ENCODE measurements around the gene KRT78.
A peak's percentile ranks its signal among the peaks of the same experiment; 100 is the strongest.

Gene KRT78

GRCh38 chr12:52876372-52876771 is 27.6 kb upstream of the KRT78 start:
- H3K4me1 Mint-ChIP-seq: peaks cover 27 to 36% of the 10 kb centered on the region in 2 donors
- peaks cover 45 to 65% of the 10 kb centered on the region in 2 donors for H3K27me3 Mint-ChIP-seq
- no peaks in the 10 kb centered on the region for H3K36me3 Mint-ChIP-seq
- H3K9me3 Mint-ChIP-seq: no peaks in the 10 kb centered on the region
- H3K27ac Mint-ChIP-seq: no peak overlapping the region
- ATAC-seq (replicated peaks) (no peak), DNase-seq (no peak)
- H3K4me3 Mint-ChIP-seq: no peak overlapping the region

DNA sequence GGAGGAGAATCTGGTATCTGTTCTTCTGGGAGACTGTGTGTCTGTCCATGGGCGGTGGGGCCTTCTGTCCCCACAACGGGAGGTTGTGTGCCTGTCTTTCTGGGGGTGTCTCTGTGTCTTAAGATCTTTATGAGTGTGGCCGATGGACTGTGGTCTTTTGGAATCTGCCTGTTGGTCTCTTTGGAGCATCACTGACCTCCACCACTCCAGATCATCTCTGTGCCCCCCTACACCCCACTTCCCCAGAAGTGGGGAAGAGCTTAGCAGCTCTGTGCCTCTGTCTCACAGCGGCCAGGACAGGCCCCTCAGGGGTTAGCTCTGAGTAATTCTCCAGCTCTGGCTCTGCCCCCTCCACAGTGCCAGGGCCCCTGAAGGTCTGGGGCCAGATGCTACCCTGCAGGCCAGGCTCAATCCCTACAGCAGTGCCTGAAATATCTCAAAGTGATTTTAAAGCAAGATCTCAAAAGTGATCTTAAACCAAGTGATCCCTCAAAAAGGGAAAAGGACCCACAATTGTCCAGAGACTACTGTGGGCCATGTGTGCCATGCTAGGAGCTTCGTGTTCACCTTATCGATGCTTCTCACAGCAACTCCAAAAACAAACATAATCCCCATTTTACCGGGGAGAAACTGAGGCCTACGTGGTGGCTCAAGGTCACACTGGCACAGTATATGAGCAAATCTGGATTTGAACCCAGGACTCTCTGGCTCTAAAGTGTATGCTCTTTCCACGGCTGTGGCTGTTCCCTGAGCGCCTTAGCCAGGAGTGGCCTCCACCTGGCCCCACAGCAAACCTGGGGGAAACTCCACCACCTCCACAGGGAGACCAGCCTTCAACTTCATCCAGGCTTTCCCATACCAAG is 26.0 kb upstream of the KRT78 start:
- H3K36me3 Mint-ChIP-seq: no peaks in the 10 kb centered on the region
- DNase-seq: no peak
- H3K9me3 Mint-ChIP-seq: no peaks in the 10 kb centered on the region
- H3K4me1 Mint-ChIP-seq: peaks cover 28 to 42% of the 10 kb centered on the region in 2 donors
- H3K27ac Mint-ChIP-seq: peak overlapping the region; percentile 70
- H3K27me3 Mint-ChIP-seq: peaks cover 35 to 63% of the 10 kb centered on the region in 2 donors
- ATAC-seq (replicated peaks): no peak
- H3K4me3 Mint-ChIP-seq: peak overlapping the region; percentile 78 to 84

GRCh38 chr12:52873832-52874572 is 25.2 kb upstream of the KRT78 start:
- Mint-ChIP-seq H3K4me1 (peaks cover 24 to 34% of the 10 kb centered on the region in 2 donors), H3K27me3 (peaks cover 38 to 60% of the 10 kb centered on the region in 2 donors), H3K27ac (no peak overlapping the region), H3K4me3 (peak overlapping the region; percentile 81 to 84), H3K36me3 (no peaks in the 10 kb centered on the region), H3K9me3 (no peaks in the 10 kb centered on the region)
- DNase-seq (no peak), ATAC-seq (replicated peaks) (peak; percentile 60 to 66)

DNA sequence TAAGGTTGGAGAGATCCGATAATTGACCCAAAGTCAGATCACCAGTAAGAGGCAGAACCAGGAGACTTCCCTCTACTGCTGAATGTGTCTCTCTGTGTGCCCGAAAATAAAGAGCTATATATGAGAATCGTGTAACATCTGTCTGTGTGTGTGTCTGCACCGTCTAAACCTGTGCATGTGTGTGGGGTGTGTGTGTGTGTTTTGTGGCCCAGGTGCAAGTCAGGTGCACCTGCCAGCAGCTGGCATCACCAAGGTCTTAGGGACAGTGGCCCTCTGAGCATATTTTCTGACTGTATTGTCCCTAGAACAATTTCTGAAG is 24.7 kb upstream of the KRT78 start:
- Mint-ChIP-seq H3K27me3 (peaks cover 42 to 56% of the 10 kb centered on the region in 2 donors), H3K4me3 (peak overlapping the region; percentile 81 to 84), H3K36me3 (no peaks in the 10 kb centered on the region), H3K27ac (no peak overlapping the region), H3K4me1 (peaks cover 22 to 31% of the 10 kb centered on the region in 2 donors), H3K9me3 (no peaks in the 10 kb centered on the region)
- ATAC-seq (replicated peaks) (no peak), DNase-seq (no peak)

- ATAC-seq (replicated peaks) (no peak), DNase-seq (no peak)
- H3K4me3 Mint-ChIP-seq: peak overlapping the region in 1 of 2 donors; percentile 81
- H3K9me3 Mint-ChIP-seq: no peaks in the 10 kb centered on the region
- no peaks in the 10 kb centered on the region for H3K36me3 Mint-ChIP-seq
- peaks cover 23 to 33% of the 10 kb centered on the region in 2 donors for H3K4me1 Mint-ChIP-seq
- H3K27ac Mint-ChIP-seq: no peak overlapping the region
- H3K27me3 Mint-ChIP-seq: peaks cover 42 to 55% of the 10 kb centered on the region in 2 donors
Measured at GRCh38 chr12:52872644-52873389, 24.0 kb upstream of the KRT78 start.

DNA sequence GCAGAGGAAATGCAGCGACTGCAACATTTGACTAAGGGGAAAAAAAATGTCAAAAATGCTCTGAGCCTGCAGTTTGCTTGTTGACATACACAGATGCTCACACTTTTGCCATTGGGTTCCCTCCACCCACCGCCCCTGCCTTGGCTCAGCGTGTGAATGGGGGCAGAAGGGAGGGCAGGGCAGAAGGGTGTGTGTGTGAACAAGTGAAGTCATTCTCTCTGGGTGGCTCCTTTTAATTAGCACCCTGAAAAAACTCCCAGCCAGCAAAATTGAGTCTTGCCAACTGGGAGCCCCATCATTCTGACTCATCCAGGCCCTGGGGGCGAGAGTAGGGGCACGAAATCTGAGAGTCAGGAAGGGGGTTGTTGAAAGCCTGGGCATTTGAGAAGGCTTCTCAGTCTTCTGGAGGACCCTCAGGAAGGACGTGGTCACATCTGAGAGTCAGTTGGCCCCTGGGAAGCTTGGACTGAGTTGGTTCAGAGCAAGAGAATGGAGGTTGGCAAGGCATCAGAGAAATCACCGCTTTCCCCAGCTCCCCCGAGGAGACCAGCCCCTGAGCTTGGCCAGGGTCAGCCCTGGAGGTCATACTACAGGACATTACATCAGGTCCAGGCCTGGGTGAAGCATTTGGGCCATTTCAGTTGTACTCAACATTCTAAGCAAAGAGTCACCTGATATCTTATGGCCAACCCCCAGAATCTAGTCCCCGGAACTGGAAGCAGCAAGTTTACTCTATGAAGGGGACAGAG is 22.7 kb upstream of the KRT78 start:
- peaks cover 30 to 44% of the 10 kb centered on the region in 2 donors for H3K4me1 Mint-ChIP-seq
- ATAC-seq (replicated peaks) (no peak), DNase-seq (no peak)
- H3K27me3 Mint-ChIP-seq: peaks cover 46 to 50% of the 10 kb centered on the region in 2 donors
- H3K9me3 Mint-ChIP-seq: no peaks in the 10 kb centered on the region
- no peak overlapping the region for H3K4me3 Mint-ChIP-seq
- H3K27ac Mint-ChIP-seq: no peak overlapping the region
- no peaks in the 10 kb centered on the region for H3K36me3 Mint-ChIP-seq

DNA sequence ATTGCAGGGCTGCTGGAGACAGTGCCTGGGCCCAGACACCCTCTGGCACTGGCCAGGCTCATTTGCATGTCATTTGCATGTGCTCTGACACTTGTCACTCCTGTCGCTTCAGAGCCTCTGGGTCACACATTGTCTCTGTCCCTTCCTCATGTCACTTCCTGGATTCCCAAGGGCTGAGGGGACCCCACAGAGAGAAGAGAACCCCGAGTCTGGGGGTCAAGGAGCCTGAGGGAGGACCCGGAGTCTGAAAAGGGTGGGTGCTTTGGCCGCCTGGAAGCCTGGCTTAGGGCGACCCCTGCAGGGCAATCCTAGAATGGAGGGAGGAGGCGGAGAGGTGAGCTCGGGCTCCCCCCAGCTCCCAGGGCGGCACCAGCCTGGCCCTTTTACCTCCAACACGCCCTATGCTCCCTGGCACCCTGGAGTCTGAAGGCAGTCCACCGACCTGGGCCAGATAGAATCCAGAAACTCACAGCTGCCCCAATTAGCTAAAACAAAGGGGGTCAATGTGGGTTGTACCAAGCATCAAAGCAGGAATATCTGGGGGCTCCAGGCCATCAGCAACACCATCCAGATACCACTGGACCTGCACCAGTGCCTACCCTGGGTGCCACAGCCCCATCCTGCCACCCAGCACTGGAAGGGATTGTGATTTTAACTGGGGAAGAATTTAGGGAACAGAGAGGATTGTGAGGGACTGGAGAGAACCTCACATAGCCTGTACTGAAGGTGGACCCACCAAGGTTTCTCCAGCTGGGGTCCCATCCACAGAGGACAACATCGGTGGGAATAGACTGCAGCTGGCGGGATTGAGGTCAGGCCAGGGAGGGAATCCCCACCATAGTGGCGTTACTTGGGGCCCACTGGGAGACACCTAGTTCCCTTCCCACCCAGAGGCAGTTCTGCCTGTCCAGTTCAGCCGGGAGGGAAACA is 21.8 kb upstream of the KRT78 start:
- peak; percentile 51 for DNase-seq
- Mint-ChIP-seq H3K4me1 (peaks cover 27 to 44% of the 10 kb centered on the region in 2 donors), H3K36me3 (no peaks in the 10 kb centered on the region)

DNA sequence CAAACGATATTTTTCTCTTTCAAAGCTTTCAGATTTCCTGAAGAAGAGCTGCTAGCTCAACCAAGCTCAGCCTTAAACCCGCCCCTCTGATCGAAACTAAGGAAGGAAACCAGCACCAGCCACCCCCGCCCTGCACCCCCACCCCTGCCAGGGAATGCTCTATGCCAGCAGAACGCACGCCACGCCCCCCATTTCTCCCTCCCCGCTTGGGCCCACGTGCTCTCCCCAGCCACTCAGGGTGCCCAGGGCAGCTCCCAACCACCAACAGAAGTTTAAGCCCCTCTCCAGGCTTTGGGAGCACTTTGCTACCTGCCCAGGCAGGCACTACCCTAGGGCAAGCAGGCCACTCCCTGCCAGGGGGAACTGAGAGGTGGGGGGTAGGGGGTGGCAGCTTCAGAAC is 18.8 kb upstream of the KRT78 start:
- H3K4me3 Mint-ChIP-seq: no peak overlapping the region
- DNase-seq (no peak), ATAC-seq (replicated peaks) (no peak)
- no peaks in the 10 kb centered on the region for H3K9me3 Mint-ChIP-seq
- no peaks in the 10 kb centered on the region for H3K36me3 Mint-ChIP-seq
- H3K27ac Mint-ChIP-seq: no peak overlapping the region
- H3K27me3 Mint-ChIP-seq: peaks cover 20 to 27% of the 10 kb centered on the region in 2 donors
- peaks cover 13 to 25% of the 10 kb centered on the region in 2 donors for H3K4me1 Mint-ChIP-seq

More for the DNA sequence above, 21.8 kb upstream of the KRT78 start:
- H3K9me3 Mint-ChIP-seq: no peaks in the 10 kb centered on the region
- peaks cover 40 to 50% of the 10 kb centered on the region in 2 donors for H3K27me3 Mint-ChIP-seq
- no peak overlapping the region for H3K27ac Mint-ChIP-seq
- ATAC-seq (replicated peaks): peak; percentile 76
- H3K4me3 Mint-ChIP-seq: peak overlapping the region in 1 of 2 donors; percentile 56

DNA sequence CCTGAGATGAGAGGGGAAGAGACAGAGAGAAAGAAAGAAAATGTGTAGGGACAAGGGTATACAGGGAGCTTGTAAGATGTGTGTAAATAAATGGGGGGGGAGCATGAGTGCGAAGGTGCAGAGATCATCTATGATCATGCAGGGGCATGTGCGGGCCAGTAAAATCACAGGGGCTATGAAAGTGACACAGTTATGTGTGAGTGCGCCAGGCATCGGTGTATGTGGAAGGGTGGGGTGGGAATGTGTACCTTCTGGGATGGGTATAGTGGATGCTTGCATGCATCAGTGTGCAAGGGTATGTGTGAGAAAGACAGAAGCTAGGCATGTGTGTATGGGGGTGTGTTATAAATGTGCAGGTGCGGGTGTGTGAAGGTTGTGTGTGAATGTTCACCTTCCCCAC is 18.4 kb upstream of the KRT78 start:
- no peak for ATAC-seq (replicated peaks)
- Mint-ChIP-seq H3K27me3 (peaks cover 15 to 22% of the 10 kb centered on the region in 2 donors), H3K27ac (no peak overlapping the region), H3K4me3 (no peak overlapping the region), H3K4me1 (peaks cover 13 to 25% of the 10 kb centered on the region in 2 donors), H3K9me3 (no peaks in the 10 kb centered on the region), H3K36me3 (no peaks in the 10 kb centered on the region)
- DNase-seq: no peak

- Mint-ChIP-seq H3K27ac (peak overlapping the region; percentile 51), H3K36me3 (no peaks in the 10 kb centered on the region), H3K4me1 (peaks cover 13 to 18% of the 10 kb centered on the region in 2 donors), H3K9me3 (no peaks in the 10 kb centered on the region), H3K27me3 (peaks cover 12 to 16% of the 10 kb centered on the region in 2 donors), H3K4me3 (no peak overlapping the region)
- ATAC-seq (replicated peaks): peak; percentile 36 to 63
- no peak for DNase-seq
Measured at GRCh38 chr12:52865090-52865944, 16.5 kb upstream of the KRT78 start.

DNA sequence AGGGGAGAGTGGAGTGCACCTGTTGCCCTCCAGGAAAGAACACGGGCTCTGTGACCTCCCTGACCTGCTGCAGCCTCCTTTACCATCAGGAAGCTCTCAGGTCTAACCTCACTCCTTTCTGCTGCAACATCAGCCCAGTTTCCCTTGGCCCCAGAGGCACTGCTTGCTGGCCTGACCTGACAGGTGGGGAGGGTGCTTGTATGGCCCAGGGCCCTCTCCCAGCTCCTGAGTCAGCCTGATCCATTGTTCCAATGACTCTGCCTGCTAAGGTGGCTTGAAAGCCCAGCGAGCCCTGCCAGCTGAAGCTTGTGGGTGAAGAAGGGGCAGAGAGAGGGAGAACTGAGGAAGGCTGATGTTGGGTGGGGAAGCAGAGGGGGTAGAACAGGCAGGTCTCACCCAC is 13.2 kb upstream of the KRT78 start:
- no peak for DNase-seq
- Mint-ChIP-seq H3K4me1 (peaks cover 1 to 3% of the 10 kb centered on the region in 2 donors), H3K27ac (no peak overlapping the region), H3K36me3 (no peaks in the 10 kb centered on the region), H3K27me3 (peaks cover 13 to 29% of the 10 kb centered on the region in 2 donors), H3K4me3 (no peak overlapping the region), H3K9me3 (no peaks in the 10 kb centered on the region)
- no peak for ATAC-seq (replicated peaks)

- Mint-ChIP-seq H3K4me1 (no peaks in the 10 kb centered on the region), H3K27ac (no peak overlapping the region), H3K27me3 (peaks cover 14 to 33% of the 10 kb centered on the region in 2 donors), H3K36me3 (no peaks in the 10 kb centered on the region), H3K4me3 (no peak overlapping the region), H3K9me3 (no peaks in the 10 kb centered on the region)
- ATAC-seq (replicated peaks): no peak
- no peak for DNase-seq
Measured at GRCh38 chr12:52861511-52861910, 12.7 kb upstream of the KRT78 start.

Data from stimulated activated naive B cell treated with anti-CD40 and anti-IgM and Interleukin-4, amounts not matched to agents 10 μg/mL and 1 μg/mL and 100 μg/mL, for 72 hours (primary cell).